ENCODE data around the gene TMEM86A.

- TF ChIP-seq, protein P1, sequence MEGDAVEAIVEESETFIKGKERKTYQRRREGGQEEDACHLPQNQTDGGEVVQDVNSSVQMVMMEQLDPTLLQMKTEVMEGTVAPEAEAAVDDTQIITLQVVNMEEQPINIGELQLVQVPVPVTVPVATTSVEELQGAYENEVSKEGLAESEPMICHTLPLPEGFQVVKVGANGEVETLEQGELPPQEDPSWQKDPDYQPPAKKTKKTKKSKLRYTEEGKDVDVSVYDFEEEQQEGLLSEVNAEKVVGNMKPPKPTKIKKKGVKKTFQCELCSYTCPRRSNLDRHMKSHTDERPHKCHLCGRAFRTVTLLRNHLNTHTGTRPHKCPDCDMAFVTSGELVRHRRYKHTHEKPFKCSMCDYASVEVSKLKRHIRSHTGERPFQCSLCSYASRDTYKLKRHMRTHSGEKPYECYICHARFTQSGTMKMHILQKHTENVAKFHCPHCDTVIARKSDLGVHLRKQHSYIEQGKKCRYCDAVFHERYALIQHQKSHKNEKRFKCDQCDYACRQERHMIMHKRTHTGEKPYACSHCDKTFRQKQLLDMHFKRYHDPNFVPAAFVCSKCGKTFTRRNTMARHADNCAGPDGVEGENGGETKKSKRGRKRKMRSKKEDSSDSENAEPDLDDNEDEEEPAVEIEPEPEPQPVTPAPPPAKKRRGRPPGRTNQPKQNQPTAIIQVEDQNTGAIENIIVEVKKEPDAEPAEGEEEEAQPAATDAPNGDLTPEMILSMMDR (IDR thresholded peaks at IDR 0.05), result no peak
- TF ChIP-seq POLR2A (IDR thresholded peaks at IDR 0.05), result no peak
These were observed 1.8 kb downstream of the TMEM86A start for GRCh38 chr11:18700375-18700774.

All from thyroid gland (tissue), 4 donors.